Loucy (cell line): ENCODE results near the gene CCDC201.

Source experiments
- H2AFZ ChIP-seq: fragments of 200-600 bp; sonication (generic); 2 replicates; pipeline ENCODE4 v1.6.0; 2016; ENCODE audit warnings: antibody characterized with exemption, mild to moderate bottlenecking, low read length, moderate library complexity
- H3F3A ChIP-seq: fragments of 200-600 bp; 2 replicates; pipeline ENCODE4 v1.6.0; 2016; ENCODE audit warnings: antibody characterized with exemption, low read depth, mild to moderate bottlenecking
- H3K27me3 ChIP-seq: fragments of 200-600 bp; sonication (generic); 2 replicates; pipeline ENCODE4 v1.6.1; 2014; ENCODE audit warnings: low read length, mild to moderate bottlenecking; ENCODE audit not compliant: insufficient read depth, poor library complexity, severe bottlenecking
- H3K36me3 ChIP-seq: fragments of 200-600 bp; sonication (generic); 2 replicates; pipeline ENCODE4 v1.6.1; 2016; ENCODE audit warnings: low read length; ENCODE audit not compliant: insufficient read depth
- H3K4me1 ChIP-seq: fragments of 200-600 bp; sonication (generic); 2 replicates; pipeline ENCODE4 v1.5.1; 2014; ENCODE audit warnings: low read length, mild to moderate bottlenecking; ENCODE audit not compliant: insufficient read depth, poor library complexity, severe bottlenecking
- H3K4me2 ChIP-seq: fragments of 200-600 bp; sonication (generic); 2 replicates; pipeline ENCODE4 v1.6.0; 2014; ENCODE audit warnings: antibody characterized with exemption, low read length, low read depth, mild to moderate bottlenecking; ENCODE audit not compliant: poor library complexity, severe bottlenecking
- H3K4me3 ChIP-seq: fragments of 200-600 bp; sonication (generic); 2 replicates; pipeline ENCODE4 v1.5.1; 2014; ENCODE audit warnings: low read length, mild to moderate bottlenecking, mixed read lengths; ENCODE audit not compliant: poor library complexity, severe bottlenecking
- H3K79me2 ChIP-seq: fragments of 200-600 bp; sonication (generic); 2 replicates; pipeline ENCODE4 v1.6.1; 2014; ENCODE audit warnings: low read length; ENCODE audit not compliant: insufficient read depth
- H3K9ac ChIP-seq: fragments of 200-600 bp; sonication (generic); 2 replicates; pipeline ENCODE4 v1.6.0; 2014; ENCODE audit warnings: mild to moderate bottlenecking, low read depth, low read length, moderate library complexity; ENCODE audit not compliant: poor library complexity, severe bottlenecking
- H3K9me2 ChIP-seq: fragments of 200-600 bp; sonication (generic); replicated peaks from 2 replicates; pipeline ENCODE4 v1.6.1; 2016; ENCODE audit warnings: low read depth, low read length, mixed read lengths
- H3K9me3 ChIP-seq: fragments of 200-600 bp; sonication (generic); 2 replicates; pipeline ENCODE4 v1.6.1; 2014; ENCODE audit warnings: mild to moderate bottlenecking, antibody characterized with exemption, low read length, low read depth; ENCODE audit not compliant: insufficient read depth
- H4K20me1 ChIP-seq: fragments of 200-600 bp; sonication (generic); 2 replicates; pipeline ENCODE4 v1.6.0; 2014; ENCODE audit warnings: antibody characterized with exemption, low read length, mild to moderate bottlenecking; ENCODE audit not compliant: insufficient read depth, poor library complexity, severe bottlenecking
- EZH2phosphoT487 ChIP-seq: fragments of 200-600 bp; IDR thresholded peaks from 2 replicates; pipeline ENCODE4 v1.6.1; 2018; ENCODE audit warnings: antibody characterized with exemption, mild to moderate bottlenecking, moderate library complexity, borderline replicate concordance
- TF ChIP-seq, protein P1 (sequence below): fragments of 200-600 bp; sonication (generic); conservative IDR thresholded peaks from 2 replicates; pipeline ENCODE4 v1.5.1; 2014; ENCODE audit warnings: mild to moderate bottlenecking, antibody characterized with exemption, low read length

Gene CCDC201

DNA sequence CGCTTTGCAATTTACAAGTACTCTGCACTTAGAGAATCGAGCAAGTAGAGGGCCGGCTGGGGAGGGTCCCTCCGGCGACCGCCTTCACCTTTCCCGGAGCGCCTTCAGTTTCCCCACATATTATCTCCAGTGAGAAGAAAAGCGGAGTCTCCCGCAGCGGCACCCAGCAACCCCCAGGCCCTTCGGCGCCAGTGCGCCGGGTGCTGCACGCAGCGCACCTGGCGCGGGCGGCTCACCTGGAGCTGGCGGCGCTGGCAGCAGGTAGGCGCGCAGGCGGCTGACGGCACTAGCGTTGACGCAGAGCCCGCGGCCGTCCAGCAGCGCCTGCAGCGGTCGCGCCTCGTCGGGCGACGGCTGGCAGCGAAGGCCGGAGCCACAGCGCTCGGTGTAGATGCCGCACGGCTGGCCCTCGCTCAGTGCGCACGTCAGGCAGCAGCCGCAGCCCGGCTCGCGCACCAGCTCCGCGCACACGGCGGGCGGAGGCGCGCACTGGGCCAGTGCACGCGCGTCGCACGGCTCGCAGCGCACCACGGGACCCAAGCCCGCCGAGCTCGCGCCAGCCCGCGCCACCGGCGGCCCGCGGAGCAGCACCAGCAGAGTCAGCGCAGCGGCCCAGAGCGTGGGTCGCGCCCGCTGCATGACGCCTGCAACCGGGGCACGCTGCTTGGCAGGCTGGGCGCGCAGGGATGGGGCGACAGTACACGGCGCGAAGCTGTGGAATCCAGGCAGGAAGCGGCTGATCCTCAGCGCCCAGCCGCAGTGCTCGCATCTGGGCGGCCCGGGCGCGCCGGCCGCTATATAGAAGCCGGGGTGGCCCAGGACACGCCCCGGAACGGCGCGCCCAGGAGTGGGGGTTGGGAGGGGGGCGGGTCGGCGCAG lies 47.9 kb upstream of the CCDC201 start, which contains the start of gene IGFBP3:
IGFBP3 (minus strand) TSS at position 771 of the 879 bp plus-strand sequence; CDS start at position 639, 132 bp downstream.
- H3K4me2 ChIP-seq: no peak within 1 kb of the TSS
- no peak for TF ChIP-seq EZH2phosphoT487
- TF ChIP-seq, protein P1, sequence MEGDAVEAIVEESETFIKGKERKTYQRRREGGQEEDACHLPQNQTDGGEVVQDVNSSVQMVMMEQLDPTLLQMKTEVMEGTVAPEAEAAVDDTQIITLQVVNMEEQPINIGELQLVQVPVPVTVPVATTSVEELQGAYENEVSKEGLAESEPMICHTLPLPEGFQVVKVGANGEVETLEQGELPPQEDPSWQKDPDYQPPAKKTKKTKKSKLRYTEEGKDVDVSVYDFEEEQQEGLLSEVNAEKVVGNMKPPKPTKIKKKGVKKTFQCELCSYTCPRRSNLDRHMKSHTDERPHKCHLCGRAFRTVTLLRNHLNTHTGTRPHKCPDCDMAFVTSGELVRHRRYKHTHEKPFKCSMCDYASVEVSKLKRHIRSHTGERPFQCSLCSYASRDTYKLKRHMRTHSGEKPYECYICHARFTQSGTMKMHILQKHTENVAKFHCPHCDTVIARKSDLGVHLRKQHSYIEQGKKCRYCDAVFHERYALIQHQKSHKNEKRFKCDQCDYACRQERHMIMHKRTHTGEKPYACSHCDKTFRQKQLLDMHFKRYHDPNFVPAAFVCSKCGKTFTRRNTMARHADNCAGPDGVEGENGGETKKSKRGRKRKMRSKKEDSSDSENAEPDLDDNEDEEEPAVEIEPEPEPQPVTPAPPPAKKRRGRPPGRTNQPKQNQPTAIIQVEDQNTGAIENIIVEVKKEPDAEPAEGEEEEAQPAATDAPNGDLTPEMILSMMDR: no peak

DNA sequence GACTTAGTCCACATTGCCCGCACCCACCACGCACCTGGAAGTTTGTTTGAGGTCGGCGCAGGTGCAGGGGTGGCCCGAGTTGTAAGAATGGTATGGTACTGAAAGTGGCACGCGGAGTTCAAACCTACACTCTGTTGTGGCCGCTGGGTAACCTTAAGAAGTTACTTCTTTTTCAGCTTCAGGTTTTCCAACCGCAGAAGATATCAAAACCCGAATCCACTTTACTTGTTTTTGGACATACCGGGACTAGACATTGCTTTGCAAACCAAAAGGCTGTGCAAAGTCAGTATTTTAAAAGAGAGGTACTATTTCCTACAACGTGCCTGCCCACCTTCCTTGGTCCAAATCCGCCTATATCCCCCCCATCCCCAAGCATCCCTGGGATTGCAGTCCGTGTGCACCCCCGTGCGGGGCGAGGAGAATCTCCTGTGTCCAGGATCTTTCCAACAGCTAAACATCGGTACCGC lies 47.1 kb upstream of the CCDC201 start:
- no peaks in the 10 kb centered on the region for H3F3A ChIP-seq
- no peaks in the 10 kb centered on the region for H4K20me1 ChIP-seq
- H2AFZ ChIP-seq: no peak overlapping the region
- H3K4me3 ChIP-seq: no peak overlapping the region
- H3K4me2 ChIP-seq: no peak overlapping the region
- H3K36me3 ChIP-seq: no peaks in the 10 kb centered on the region
- no peaks in the 10 kb centered on the region for H3K27me3 ChIP-seq
- H3K9me2 ChIP-seq: no peaks in the 10 kb centered on the region
- H3K9ac ChIP-seq: no peak overlapping the region
- TF ChIP-seq EZH2phosphoT487: no peak
- TF ChIP-seq, protein P1: no peak
- no peaks in the 10 kb centered on the region for H3K79me2 ChIP-seq
- H3K4me1 ChIP-seq: no peaks in the 10 kb centered on the region
- no peaks in the 10 kb centered on the region for H3K9me3 ChIP-seq

More for the DNA sequence above, 47.9 kb upstream of the CCDC201 start, which contains the start of gene IGFBP3:
- Histone ChIP-seq H3K36me3 (no peaks in the 10 kb centered on the region), H4K20me1 (no peaks in the 10 kb centered on the region), H3K9me3 (no peaks in the 10 kb centered on the region), H3K4me3 (no peak within 1 kb of the TSS), H3K4me1 (no peaks in the 10 kb centered on the region), H3K9ac (no peak within 1 kb of the TSS), H3F3A (no peaks in the 10 kb centered on the region), H2AFZ (no peak within 1 kb of the TSS), H3K9me2 (no peaks in the 10 kb centered on the region), H3K79me2 (no peaks in the 10 kb centered on the region), H3K27me3 (no peaks in the 10 kb centered on the region)

DNA sequence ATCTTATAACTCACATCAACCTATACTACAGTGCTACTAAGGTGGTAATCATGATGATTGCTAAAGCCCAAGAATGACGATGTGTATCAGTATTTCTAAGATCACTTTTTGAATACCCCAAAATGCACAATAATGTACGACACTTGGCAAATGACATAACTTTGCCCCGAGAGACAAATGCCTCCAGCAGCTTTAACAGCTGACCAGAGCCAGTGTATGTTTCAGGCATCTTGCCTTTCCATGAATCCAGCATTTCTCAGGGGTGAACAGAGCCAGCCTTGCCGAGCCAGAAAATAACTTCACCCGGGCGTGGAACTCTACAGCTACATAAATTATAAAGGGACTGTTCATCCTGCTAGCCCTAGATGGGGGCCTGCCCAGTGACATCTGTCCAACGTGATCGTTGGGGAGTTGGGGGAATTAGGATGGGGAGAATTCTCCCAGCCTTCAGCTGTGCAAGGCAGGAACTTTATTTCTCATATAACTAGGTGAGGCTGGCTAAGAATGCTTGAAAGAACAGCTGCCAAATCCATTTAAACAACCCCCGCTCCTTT lies 46.4 kb upstream of the CCDC201 start:
- Histone ChIP-seq H3K9me3 (no peaks in the 10 kb centered on the region), H4K20me1 (no peaks in the 10 kb centered on the region), H3K4me3 (no peak overlapping the region), H3K4me2 (peak overlapping the region; percentile 49), H3K27me3 (no peaks in the 10 kb centered on the region), H3K9me2 (no peaks in the 10 kb centered on the region), H3K4me1 (no peaks in the 10 kb centered on the region), H3K79me2 (no peaks in the 10 kb centered on the region), H2AFZ (peak overlapping the region; percentile 73; the same call in 1 of the 2 replicates), H3K36me3 (no peaks in the 10 kb centered on the region), H3K9ac (no peak overlapping the region), H3F3A (no peaks in the 10 kb centered on the region)
- TF ChIP-seq, protein P1: no peak
- TF ChIP-seq EZH2phosphoT487: no peak
